CD4-positive, alpha-beta T cell treated with Interleukin-6 for 4 hours (primary cell): ENCODE results near the gene MBNL1.
A peak's percentile ranks its signal among the peaks of the same experiment; 100 is the strongest.

Source experiments
- DNase-seq: peaks from one replicate; pipeline ENCODE4 v3.0.0-alpha.2; 2020; ENCODE audit warnings: mixed read lengths

The MBNL1 gene

GRCh38 chr3:152253514-152253913 lies 15.2 kb upstream of the MBNL1 start:
- DNase-seq: no peak

- DNase-seq: no peak
Measured at GRCh38 chr3:152254041-152254440, 14.7 kb upstream of the MBNL1 start.

- no peak for DNase-seq
Measured at GRCh38 chr3:152255290-152255689, 13.4 kb upstream of the MBNL1 start.

- DNase-seq: no peak
Measured at GRCh38 chr3:152256851-152257562, 11.7 kb upstream of the MBNL1 start.

- DNase-seq: peak; percentile 23
Measured at GRCh38 chr3:152257563-152258035, 11.1 kb upstream of the MBNL1 start.

GRCh38 chr3:152258448-152259393 lies 10.0 kb upstream of the MBNL1 start:
- DNase-seq: peak; percentile 71

GRCh38 chr3:152259468-152259867 lies 9.3 kb upstream of the MBNL1 start:
- DNase-seq: no peak

- DNase-seq: no peak
Measured at GRCh38 chr3:152260026-152260425, 8.7 kb upstream of the MBNL1 start.

GRCh38 chr3:152260529-152260928 lies 8.2 kb upstream of the MBNL1 start:
- DNase-seq: no peak

GRCh38 chr3:152261329-152261728 lies 7.4 kb upstream of the MBNL1 start:
- DNase-seq: no peak

GRCh38 chr3:152263711-152264110 lies 5.0 kb upstream of the MBNL1 start:
- DNase-seq: no peak

GRCh38 chr3:152264378-152264777 lies 4.4 kb upstream of the MBNL1 start:
- no peak for DNase-seq

- DNase-seq: no peak
Measured at GRCh38 chr3:152266221-152266995, 2.3 kb upstream of the MBNL1 start.

GRCh38 chr3:152267831-152268554 lies 736 bp upstream of the MBNL1 start:
- no peak for DNase-seq

- peak; percentile 67 for DNase-seq
Measured at GRCh38 chr3:152269056-152269830, 514 bp downstream of the MBNL1 start.

GRCh38 chr3:152269831-152270734 lies 1.4 kb downstream of the MBNL1 start:
- peak; percentile 49 for DNase-seq

- DNase-seq: no peak
Measured at GRCh38 chr3:152270937-152271336, 2.2 kb downstream of the MBNL1 start.

GRCh38 chr3:152271501-152272236 lies 2.9 kb downstream of the MBNL1 start:
- DNase-seq: no peak

GRCh38 chr3:152272771-152273242 lies 4.1 kb downstream of the MBNL1 start:
- peak; percentile 50 for DNase-seq

- no peak for DNase-seq
Measured at GRCh38 chr3:152276681-152277080, 8.0 kb downstream of the MBNL1 start.
